GM12865 (cell line): ENCODE measurements around the gene THEM4.
"Not testable (repeated sequence)": the region's sequence is repeated elsewhere in the genome, so short reads cannot be mapped to it uniquely, and the experiment has no call there.

Experiments used
- DNase-seq: peaks from one replicate; pipeline ENCODE4 v3.0.0; 2010; ENCODE audit warnings: low read depth
- H3K4me3 ChIP-seq: 2 replicates; pipeline ENCODE4 v1.5.1; 2011; ENCODE audit warnings: mild to moderate bottlenecking, low read depth, low read length, control low read depth
- TF ChIP-seq, protein P1 (sequence below): IDR thresholded peaks from 2 replicates; pipeline ENCODE4 v1.5.1; 2011; ENCODE audit warnings: low read length, control low read depth, low read depth, inconsistent platforms; ENCODE audit not compliant: insufficient read depth; ENCODE audit errors: missing control alignments

Gene THEM4

GRCh38 chr1:151881479-151881878 lies 27.8 kb downstream of the THEM4 start:
- no peak for DNase-seq
- TF ChIP-seq, protein P1, sequence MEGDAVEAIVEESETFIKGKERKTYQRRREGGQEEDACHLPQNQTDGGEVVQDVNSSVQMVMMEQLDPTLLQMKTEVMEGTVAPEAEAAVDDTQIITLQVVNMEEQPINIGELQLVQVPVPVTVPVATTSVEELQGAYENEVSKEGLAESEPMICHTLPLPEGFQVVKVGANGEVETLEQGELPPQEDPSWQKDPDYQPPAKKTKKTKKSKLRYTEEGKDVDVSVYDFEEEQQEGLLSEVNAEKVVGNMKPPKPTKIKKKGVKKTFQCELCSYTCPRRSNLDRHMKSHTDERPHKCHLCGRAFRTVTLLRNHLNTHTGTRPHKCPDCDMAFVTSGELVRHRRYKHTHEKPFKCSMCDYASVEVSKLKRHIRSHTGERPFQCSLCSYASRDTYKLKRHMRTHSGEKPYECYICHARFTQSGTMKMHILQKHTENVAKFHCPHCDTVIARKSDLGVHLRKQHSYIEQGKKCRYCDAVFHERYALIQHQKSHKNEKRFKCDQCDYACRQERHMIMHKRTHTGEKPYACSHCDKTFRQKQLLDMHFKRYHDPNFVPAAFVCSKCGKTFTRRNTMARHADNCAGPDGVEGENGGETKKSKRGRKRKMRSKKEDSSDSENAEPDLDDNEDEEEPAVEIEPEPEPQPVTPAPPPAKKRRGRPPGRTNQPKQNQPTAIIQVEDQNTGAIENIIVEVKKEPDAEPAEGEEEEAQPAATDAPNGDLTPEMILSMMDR = no peak
- no peak overlapping the region for H3K4me3 ChIP-seq

GRCh38 chr1:151875419-151876097 lies 33.8 kb downstream of the THEM4 start:
- TF ChIP-seq, protein P1 = no peak
- no peak overlapping the region for H3K4me3 ChIP-seq
- DNase-seq = no peak

GRCh38 chr1:151872776-151873175 lies 36.5 kb downstream of the THEM4 start:
- not testable (repeated sequence) for H3K4me3 ChIP-seq, DNase-seq

DNA sequence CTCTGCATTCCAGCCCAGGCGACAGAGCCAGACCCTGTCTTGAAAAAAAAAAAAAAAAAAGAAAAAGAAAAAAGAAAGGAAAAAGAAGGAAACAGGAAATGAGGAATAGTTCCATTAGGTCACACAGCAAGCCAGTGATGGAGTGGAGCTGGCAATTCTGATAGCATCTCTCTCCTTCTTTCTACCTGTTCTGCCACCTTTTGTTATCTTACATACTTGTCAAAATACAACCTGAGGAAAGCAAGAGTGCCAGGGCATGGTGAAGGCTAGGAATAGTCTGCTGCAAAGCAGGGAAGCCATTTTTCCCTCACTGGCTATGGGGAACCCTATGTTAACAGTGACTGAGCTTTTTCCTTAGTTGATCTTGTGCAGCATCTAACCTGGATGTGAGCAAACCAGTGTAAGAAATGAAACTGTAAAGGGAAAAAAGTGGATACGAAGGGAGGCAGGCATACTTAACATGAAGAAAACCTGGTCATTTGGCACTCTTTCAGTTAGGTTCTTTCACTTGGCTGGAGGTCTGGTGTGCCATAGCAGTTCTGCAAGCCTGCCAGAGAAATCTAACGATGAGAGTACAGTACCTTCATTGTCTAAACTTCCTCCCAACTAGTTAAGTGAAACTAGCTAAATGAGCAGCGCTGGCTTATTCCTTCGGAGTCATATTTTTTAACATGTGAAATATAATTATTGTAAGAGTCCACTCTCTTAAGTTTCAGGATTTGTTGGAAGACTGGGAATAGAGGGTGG lies 37.9 kb downstream of the THEM4 start:
- DNase-seq = no peak
- no peak overlapping the region for H3K4me3 ChIP-seq
- TF ChIP-seq, protein P1 = no peak

DNA sequence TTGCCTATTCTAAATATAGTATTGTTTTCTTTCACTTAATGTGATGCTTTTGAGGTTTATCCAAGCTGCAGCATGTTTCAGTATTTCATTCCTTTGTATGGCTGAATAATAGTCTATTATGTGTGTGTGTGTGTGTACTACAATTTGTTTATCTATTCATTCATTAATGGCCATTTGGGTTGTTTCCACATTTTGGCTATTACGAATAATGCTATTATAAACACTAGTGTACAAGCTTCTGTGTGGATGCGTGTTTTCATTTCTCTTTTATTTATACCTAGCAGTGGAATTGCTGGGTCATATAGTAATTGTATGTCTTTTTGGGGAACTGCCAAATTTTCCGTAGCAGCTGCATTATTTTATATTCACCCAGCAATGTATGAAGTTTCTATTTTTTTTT lies 40.8 kb downstream of the THEM4 start:
- TF ChIP-seq, protein P1 = no peak
- H3K4me3 ChIP-seq = no peak overlapping the region
- DNase-seq = no peak

- no peak overlapping the region for H3K4me3 ChIP-seq
- DNase-seq = no peak
- TF ChIP-seq, protein P1 = no peak
Measured at GRCh38 chr1:151867765-151868411, 41.4 kb downstream of the THEM4 start.

GRCh38 chr1:151867321-151867720 lies 42.0 kb downstream of the THEM4 start:
- TF ChIP-seq, protein P1 = no peak
- H3K4me3 ChIP-seq = no peak overlapping the region
- no peak for DNase-seq
